Panc1 (cell line): Measurements from ENCODE around the gene SPPL2C.

Experiments used
- POLR2AphosphoS5 ChIP-seq: IDR thresholded peaks from 2 replicates; pipeline ENCODE4 v1.6.1; 2012; ENCODE audit warnings: mild to moderate bottlenecking, low read depth, low read length, moderate library complexity
- SIN3A ChIP-seq: IDR thresholded peaks from 2 replicates; pipeline ENCODE4 v1.6.1; 2012; ENCODE audit warnings: low read depth, mild to moderate bottlenecking, low read length, moderate library complexity, borderline replicate concordance; ENCODE audit not compliant: insufficient read depth
- TCF7L2 ChIP-seq: IDR thresholded peaks from 2 replicates; pipeline ENCODE4 v1.6.1; 2011; ENCODE audit warnings: mild to moderate bottlenecking, low read depth, low read length, inconsistent platforms
- TF ChIP-seq, protein P1 (sequence below): fragments of 450-650 bp; IDR thresholded peaks from 2 replicates; pipeline ENCODE4 v1.5.1; 2017; ENCODE audit warnings: mild to moderate bottlenecking
- TF ChIP-seq, protein P2 (sequence below), 2 experiments: IDR thresholded peaks; 2 replicates each; pipeline ENCODE4 v1.6.1; 2011 to 2012; ENCODE audit warnings: low read depth in 2 of 2, control low read depth in 1 of 2, low read length in 1 of 2, mild to moderate bottlenecking in 1 of 2, moderate library complexity in 1 of 2; ENCODE audit not compliant: insufficient read depth in 1 of 2

GRCh38 chr17:45849536-45849990 is 4.9 kb downstream of the SPPL2C start:
- TF ChIP-seq, protein P1, sequence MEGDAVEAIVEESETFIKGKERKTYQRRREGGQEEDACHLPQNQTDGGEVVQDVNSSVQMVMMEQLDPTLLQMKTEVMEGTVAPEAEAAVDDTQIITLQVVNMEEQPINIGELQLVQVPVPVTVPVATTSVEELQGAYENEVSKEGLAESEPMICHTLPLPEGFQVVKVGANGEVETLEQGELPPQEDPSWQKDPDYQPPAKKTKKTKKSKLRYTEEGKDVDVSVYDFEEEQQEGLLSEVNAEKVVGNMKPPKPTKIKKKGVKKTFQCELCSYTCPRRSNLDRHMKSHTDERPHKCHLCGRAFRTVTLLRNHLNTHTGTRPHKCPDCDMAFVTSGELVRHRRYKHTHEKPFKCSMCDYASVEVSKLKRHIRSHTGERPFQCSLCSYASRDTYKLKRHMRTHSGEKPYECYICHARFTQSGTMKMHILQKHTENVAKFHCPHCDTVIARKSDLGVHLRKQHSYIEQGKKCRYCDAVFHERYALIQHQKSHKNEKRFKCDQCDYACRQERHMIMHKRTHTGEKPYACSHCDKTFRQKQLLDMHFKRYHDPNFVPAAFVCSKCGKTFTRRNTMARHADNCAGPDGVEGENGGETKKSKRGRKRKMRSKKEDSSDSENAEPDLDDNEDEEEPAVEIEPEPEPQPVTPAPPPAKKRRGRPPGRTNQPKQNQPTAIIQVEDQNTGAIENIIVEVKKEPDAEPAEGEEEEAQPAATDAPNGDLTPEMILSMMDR: no peak
- no peak for TF ChIP-seq POLR2AphosphoS5
- TF ChIP-seq, protein P2, sequence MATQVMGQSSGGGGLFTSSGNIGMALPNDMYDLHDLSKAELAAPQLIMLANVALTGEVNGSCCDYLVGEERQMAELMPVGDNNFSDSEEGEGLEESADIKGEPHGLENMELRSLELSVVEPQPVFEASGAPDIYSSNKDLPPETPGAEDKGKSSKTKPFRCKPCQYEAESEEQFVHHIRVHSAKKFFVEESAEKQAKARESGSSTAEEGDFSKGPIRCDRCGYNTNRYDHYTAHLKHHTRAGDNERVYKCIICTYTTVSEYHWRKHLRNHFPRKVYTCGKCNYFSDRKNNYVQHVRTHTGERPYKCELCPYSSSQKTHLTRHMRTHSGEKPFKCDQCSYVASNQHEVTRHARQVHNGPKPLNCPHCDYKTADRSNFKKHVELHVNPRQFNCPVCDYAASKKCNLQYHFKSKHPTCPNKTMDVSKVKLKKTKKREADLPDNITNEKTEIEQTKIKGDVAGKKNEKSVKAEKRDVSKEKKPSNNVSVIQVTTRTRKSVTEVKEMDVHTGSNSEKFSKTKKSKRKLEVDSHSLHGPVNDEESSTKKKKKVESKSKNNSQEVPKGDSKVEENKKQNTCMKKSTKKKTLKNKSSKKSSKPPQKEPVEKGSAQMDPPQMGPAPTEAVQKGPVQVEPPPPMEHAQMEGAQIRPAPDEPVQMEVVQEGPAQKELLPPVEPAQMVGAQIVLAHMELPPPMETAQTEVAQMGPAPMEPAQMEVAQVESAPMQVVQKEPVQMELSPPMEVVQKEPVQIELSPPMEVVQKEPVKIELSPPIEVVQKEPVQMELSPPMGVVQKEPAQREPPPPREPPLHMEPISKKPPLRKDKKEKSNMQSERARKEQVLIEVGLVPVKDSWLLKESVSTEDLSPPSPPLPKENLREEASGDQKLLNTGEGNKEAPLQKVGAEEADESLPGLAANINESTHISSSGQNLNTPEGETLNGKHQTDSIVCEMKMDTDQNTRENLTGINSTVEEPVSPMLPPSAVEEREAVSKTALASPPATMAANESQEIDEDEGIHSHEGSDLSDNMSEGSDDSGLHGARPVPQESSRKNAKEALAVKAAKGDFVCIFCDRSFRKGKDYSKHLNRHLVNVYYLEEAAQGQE (IDR thresholded peaks at IDR 0.05; ENCODE audit: insufficient read depth in 1 of 2, low read depth in 2 of 2, low read length in 1 of 2): no peak
- TF ChIP-seq TCF7L2: no peak
- no peak for TF ChIP-seq SIN3A
